Renal pelvis (tissue), 4 donors: ENCODE measurements around the gene GLIS2. TPM values are rescaled to one million over a fixed set of nuclear protein-coding genes. Genes with fewer than 3 reads are reported as not detected.

Experiments
- DNase-seq: peaks from one replicate; pipeline ENCODE4 v3.0.0-alpha.2; 2013
- polyA plus RNA-seq, 3 donors: library from polyadenylated mRNA; unstranded; fragments of 120-200 nt; gene quantifications; one replicate each; pipeline ENCODE4 v1.2.1, GENCODE V29; 2013; ENCODE audit not compliant: insufficient read length in 3 of 3

GLIS2 gene
- polyA plus RNA-seq, 3 donors, result 46.2 to 52.4 (median 50.6) TPM

GRCh38 chr16:4293822-4294457 is 21.9 kb upstream of the GLIS2 start:
- peak; percentile 86 for DNase-seq

- DNase-seq, result no peak
Measured at GRCh38 chr16:4295581-4295980, 20.3 kb upstream of the GLIS2 start.

- DNase-seq, result no peak
Measured at GRCh38 chr16:4297480-4297879, 18.4 kb upstream of the GLIS2 start.

GRCh38 chr16:4298761-4299522 is 16.9 kb upstream of the GLIS2 start:
- peak; percentile 69 for DNase-seq

GRCh38 chr16:4301177-4301576 is 14.7 kb upstream of the GLIS2 start:
- DNase-seq, result no peak

GRCh38 chr16:4301968-4302367 is 13.9 kb upstream of the GLIS2 start:
- no peak for DNase-seq

GRCh38 chr16:4303973-4304372 is 11.9 kb upstream of the GLIS2 start:
- no peak for DNase-seq

GRCh38 chr16:4306470-4307214 is 9.2 kb upstream of the GLIS2 start:
- peak; percentile 63 for DNase-seq

- DNase-seq, result peak; percentile 93
Measured at GRCh38 chr16:4307215-4308037, 8.4 kb upstream of the GLIS2 start.

GRCh38 chr16:4309102-4309832 is 6.6 kb upstream of the GLIS2 start:
- no peak for DNase-seq

- no peak for DNase-seq
Measured at GRCh38 chr16:4309833-4310266, 6.0 kb upstream of the GLIS2 start.

- DNase-seq, result peak; percentile 67
Measured at GRCh38 chr16:4313563-4314531, 2.0 kb upstream of the GLIS2 start.

GRCh38 chr16:4314532-4315185 is 1.2 kb upstream of the GLIS2 start:
- DNase-seq, result peak; percentile 65

- no peak for DNase-seq
Measured at GRCh38 chr16:4316108-4316863, 419 bp downstream of the GLIS2 start.

GRCh38 chr16:4316864-4317531 is 1.1 kb downstream of the GLIS2 start:
- no peak for DNase-seq

- DNase-seq, result no peak
Measured at GRCh38 chr16:4317532-4318450, 1.9 kb downstream of the GLIS2 start.

- no peak for DNase-seq
Measured at GRCh38 chr16:4318451-4318910, 2.6 kb downstream of the GLIS2 start.
